A673 (cell line): ENCODE data around the gene MYCT1.

Source experiments
- EZH2 ChIP-seq: fragments of 200-600 bp; sonication (generic); IDR thresholded peaks from 2 replicates; pipeline ENCODE4 v1.6.1; 2017; ENCODE audit warnings: borderline replicate concordance, low read depth, mild to moderate bottlenecking, mixed read lengths, antibody characterized with exemption, low read length; ENCODE audit not compliant: poor library complexity, severe bottlenecking
- TF ChIP-seq, protein P1 (sequence below): fragments of 300-800, 200-600 bp; sonication (generic); conservative IDR thresholded peaks from 2 replicates; pipeline ENCODE4 v1.5.1; 2017; ENCODE audit warnings: low read depth, mild to moderate bottlenecking, antibody characterized with exemption, low read length, moderate library complexity, mixed read lengths

DNA sequence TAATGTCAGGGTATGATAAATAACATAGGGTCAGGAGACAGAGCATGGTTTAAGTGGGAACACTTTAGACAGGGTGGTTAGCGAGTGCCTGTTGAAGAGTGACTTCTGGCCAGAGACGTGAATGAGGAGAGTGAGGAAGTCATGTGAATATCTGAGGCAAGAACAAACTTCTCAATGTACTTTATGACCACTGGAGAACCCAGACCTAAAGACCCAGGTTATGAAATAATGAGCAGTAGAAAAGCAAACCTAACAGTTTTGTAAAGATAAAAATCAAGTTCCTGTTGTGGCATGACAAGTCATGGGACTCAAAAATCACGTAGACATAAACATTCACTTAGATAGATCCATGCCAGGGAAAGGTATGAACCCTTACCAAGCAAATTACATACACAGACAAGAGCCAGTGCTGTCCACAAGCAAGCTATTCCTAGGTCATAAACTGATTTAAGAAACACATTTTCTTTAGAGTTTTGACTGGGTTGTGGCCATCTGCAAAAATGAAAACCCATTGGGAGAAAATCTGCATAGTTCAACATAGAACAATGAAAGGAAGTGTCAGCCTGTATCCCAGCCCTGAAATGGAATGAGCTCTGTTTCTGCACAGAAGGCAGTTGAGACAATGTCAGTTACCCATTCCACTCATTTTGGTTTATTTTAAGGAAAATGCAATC is 2.2 kb upstream of the MYCT1 start:
- TF ChIP-seq, protein P1, sequence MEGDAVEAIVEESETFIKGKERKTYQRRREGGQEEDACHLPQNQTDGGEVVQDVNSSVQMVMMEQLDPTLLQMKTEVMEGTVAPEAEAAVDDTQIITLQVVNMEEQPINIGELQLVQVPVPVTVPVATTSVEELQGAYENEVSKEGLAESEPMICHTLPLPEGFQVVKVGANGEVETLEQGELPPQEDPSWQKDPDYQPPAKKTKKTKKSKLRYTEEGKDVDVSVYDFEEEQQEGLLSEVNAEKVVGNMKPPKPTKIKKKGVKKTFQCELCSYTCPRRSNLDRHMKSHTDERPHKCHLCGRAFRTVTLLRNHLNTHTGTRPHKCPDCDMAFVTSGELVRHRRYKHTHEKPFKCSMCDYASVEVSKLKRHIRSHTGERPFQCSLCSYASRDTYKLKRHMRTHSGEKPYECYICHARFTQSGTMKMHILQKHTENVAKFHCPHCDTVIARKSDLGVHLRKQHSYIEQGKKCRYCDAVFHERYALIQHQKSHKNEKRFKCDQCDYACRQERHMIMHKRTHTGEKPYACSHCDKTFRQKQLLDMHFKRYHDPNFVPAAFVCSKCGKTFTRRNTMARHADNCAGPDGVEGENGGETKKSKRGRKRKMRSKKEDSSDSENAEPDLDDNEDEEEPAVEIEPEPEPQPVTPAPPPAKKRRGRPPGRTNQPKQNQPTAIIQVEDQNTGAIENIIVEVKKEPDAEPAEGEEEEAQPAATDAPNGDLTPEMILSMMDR, result no peak
- no peak for TF ChIP-seq EZH2
